Endothelial cell of umbilical vein (primary cell): ENCODE measurements around the gene LRP2. TPM values are rescaled to one million over a fixed set of nuclear protein-coding genes. Genes with fewer than 3 reads are reported as not detected.

Source experiments
- BruUV-seq: library from RNA; stranded (reverse); fragments of 400-500 nt; replicated peaks from 2 replicates; lab custom pipeline; 2021; lab: Mats Ljungman, UMichigan
- CTCF ChIA-PET: fragments of 300-600, 350-600 bp; sonication (Branson Sonifier 250); formaldehyde crosslinking; loops from one replicate; lab custom pipeline; 2021; ENCODE audit warnings: antibody characterized with exemption, inconsistent platforms; lab: Charles Lee
- POLR2A ChIA-PET: fragments of 300-600, 350-600 bp; sonication (Branson Sonifier 250); formaldehyde crosslinking; loops from one replicate; lab custom pipeline; 2021; ENCODE audit warnings: antibody characterized with exemption, inconsistent platforms; lab: Charles Lee
- DNase-seq: peaks from one replicate; pipeline ENCODE4 v3.0.0-alpha.2; 2011; ENCODE audit warnings: low read depth, low spot score
- FAIRE-seq: peaks from 2 replicates; lab custom pipeline; 2011; peaks lifted over from hg19 to GRCh38; lab: Jason Lieb, UNC
- H2AFZ ChIP-seq: 2 replicates; pipeline ENCODE4 v1.6.0; 2012; ENCODE audit warnings: low read depth, low read length, control low read depth, inconsistent platforms
- H3K27ac ChIP-seq: 2 replicates; pipeline ENCODE4 v1.5.1; 2011; ENCODE audit warnings: low read depth, mild to moderate bottlenecking, control low read depth, low read length, moderate library complexity; ENCODE audit not compliant: insufficient read depth
- H3K27me3 ChIP-seq, 2 experiments: 2 replicates each; pipeline versions ENCODE4 v1.6.0 to v1.6.1; 2011; ENCODE audit warnings: low read length in 2 of 2, mixed read lengths in 1 of 2; ENCODE audit not compliant: control insufficient read depth in 2 of 2, insufficient read depth in 2 of 2
- H3K36me3 ChIP-seq, 2 experiments: 2 replicates in 1 of 2; 3 replicates in 1 of 2; pipeline ENCODE4 v1.5.1; 2011; ENCODE audit warnings: low read length in 2 of 2, mild to moderate bottlenecking in 1 of 2, moderate library complexity in 1 of 2; ENCODE audit not compliant: control insufficient read depth in 2 of 2, insufficient read depth in 2 of 2; ENCODE audit errors: extremely low read depth in 1 of 2
- H3K4me1 ChIP-seq: 3 replicates; pipeline ENCODE4 v1.5.1; 2011; ENCODE audit warnings: mild to moderate bottlenecking, low read length; ENCODE audit not compliant: control insufficient read depth, insufficient read depth; ENCODE audit errors: extremely low read depth
- H3K4me2 ChIP-seq: 2 replicates; pipeline ENCODE4 v1.6.1; 2011; ENCODE audit warnings: low read length, control low read depth, mixed read lengths; ENCODE audit not compliant: insufficient read depth
- H3K4me3 ChIP-seq, 3 experiments: fragments of 200-600 bp in 1 of 3; sonication (generic), shearing (Covaris generic) in 1 of 3; replicated peaks in 1 of 3; 2 replicates each; pipeline ENCODE4 v1.5.1; 2011 to 2016; ENCODE audit warnings: control low read depth in 3 of 3, low read length in 3 of 3, mild to moderate bottlenecking in 2 of 3, inconsistent platforms in 1 of 3, low read depth in 1 of 3, moderate library complexity in 1 of 3; ENCODE audit not compliant: insufficient read depth in 1 of 3
- H3K79me2 ChIP-seq: 2 replicates; pipeline ENCODE4 v1.6.0; 2012; ENCODE audit warnings: low read length, inconsistent platforms; ENCODE audit not compliant: control insufficient read depth, insufficient read depth
- H3K9ac ChIP-seq: replicated peaks from 2 replicates; pipeline ENCODE3; 2011; ENCODE audit warnings: low read length, control low read depth; ENCODE audit not compliant: insufficient read depth; ENCODE audit errors: extremely low read depth
- H3K9me1 ChIP-seq: replicated peaks from 3 replicates; pipeline ENCODE4 v1.6.0; 2011; ENCODE audit warnings: mild to moderate bottlenecking, low read length; ENCODE audit not compliant: control insufficient read depth, insufficient read depth; ENCODE audit errors: extremely low read depth
- H3K9me3 ChIP-seq: replicated peaks from 2 replicates; pipeline ENCODE4 v1.5.1; 2012; ENCODE audit warnings: low read length, inconsistent platforms; ENCODE audit not compliant: control insufficient read depth, insufficient read depth
- H4K20me1 ChIP-seq: replicated peaks from 2 replicates; pipeline ENCODE3; 2011; ENCODE audit warnings: mild to moderate bottlenecking, low read length; ENCODE audit not compliant: control insufficient read depth, insufficient read depth; ENCODE audit errors: extremely low read depth
- CTCF ChIP-seq, 2 donors: IDR thresholded peaks; 1 replicate in 1 of 2; 2 replicates in 1 of 2; pipeline ENCODE4 v1.5.1; 2011; ENCODE audit warnings: low read length in 2 of 2, mild to moderate bottlenecking in 2 of 2, moderate library complexity in 2 of 2, control low read depth in 1 of 2, inconsistent platforms in 1 of 2, low read depth in 1 of 2; ENCODE audit not compliant: insufficient read depth in 1 of 2; ENCODE audit errors: extremely low read depth in 1 of 2
- EZH2 ChIP-seq: IDR thresholded peaks from 2 replicates; pipeline ENCODE4 v1.6.1; 2012; ENCODE audit warnings: borderline replicate concordance, low read depth, mild to moderate bottlenecking, moderate library complexity, low read length, inconsistent platforms; ENCODE audit not compliant: severe bottlenecking
- FOS ChIP-seq: IDR thresholded peaks from 2 replicates; pipeline ENCODE4 v1.6.1; 2011; ENCODE audit warnings: mild to moderate bottlenecking, low read length, moderate library complexity, borderline replicate concordance; ENCODE audit not compliant: insufficient read depth
- GATA2 ChIP-seq: IDR thresholded peaks from 2 replicates; pipeline ENCODE4 v1.7.0; 2011; ENCODE audit warnings: low read depth, mild to moderate bottlenecking, moderate library complexity, mixed read lengths, low read length; ENCODE audit not compliant: insufficient read length, insufficient read depth
- JUN ChIP-seq: IDR thresholded peaks from 2 replicates; pipeline ENCODE4 v1.6.1; 2011; ENCODE audit warnings: borderline replicate concordance, low read depth; ENCODE audit not compliant: insufficient read length, insufficient read depth
- MAX ChIP-seq: IDR thresholded peaks from 2 replicates; pipeline ENCODE4 v1.6.1; 2011; ENCODE audit not compliant: insufficient read depth, insufficient read length
- MYC ChIP-seq: IDR thresholded peaks from one replicate; pipeline ENCODE4 v1.6.1; 2011; ENCODE audit warnings: mild to moderate bottlenecking, low read depth, low read length
- POLR2A ChIP-seq: IDR thresholded peaks from 2 replicates; pipeline ENCODE4 v1.6.1; 2012; ENCODE audit warnings: low read depth, mild to moderate bottlenecking, control low read depth, low read length
- POLR2AphosphoS5 ChIP-seq: IDR thresholded peaks from 2 replicates; pipeline ENCODE4 v1.6.1; 2012; ENCODE audit warnings: low read depth, mild to moderate bottlenecking, control low read depth, low read length, moderate library complexity; ENCODE audit not compliant: insufficient read depth
- dilution Hi-C: fragments of 300-500 bp; cut with MboI; formaldehyde crosslinking; loops from one replicate; pipeline ENCODE4 v1.15.0; 2019; ENCODE audit warnings: low sequenced_read_pairs; ENCODE audit not compliant: extremely low pct_ligation_motif_present
- intact Hi-C: fragments of 100-400 bp; cut with micrococcal nuclease; formaldehyde crosslinking; loops from one replicate; pipeline ENCODE4 v1.10.0; 2022
- polyA plus RNA-seq, 4 experiments: library from polyadenylated mRNA; depleted of rRNA in 3 of 4; stranded (reverse) in 3 of 4; unstranded in 1 of 4; fragments of >200 nt; gene quantifications; 2 replicates each; pipeline versions ENCODE4 v1.2.1 to v1.2.3, GENCODE V29; 2011 to 2012; ENCODE audit warnings: missing spikeins in 1 of 4
- total RNA-seq: library from RNA; stranded (reverse); gene quantifications from 2 replicates; pipeline ENCODE4 v1.2.3, GENCODE V29; 2021

The LRP2 gene
- total and polyA plus RNA-seq, 2 donors (not counting 3 experiments of a cell fraction or from before 2014, with no cell fraction given) = not detected

- H3K4me2 ChIP-seq = no peak overlapping the region
- POLR2A ChIA-PET = no interaction called here
- CTCF ChIA-PET = interaction anchor here (1.4 to 3.0 kb wide), 3 partner anchors 10 to 155 kb away, joined by 3 to 17 read pairs (median 3); no protein-coding TSS in a partner anchor
- H3K9me3 ChIP-seq = no peaks in the 10 kb centered on the region
- no peaks in the 10 kb centered on the region for H3K9me1 ChIP-seq
- no TSS peak for BruUV-seq
- intact Hi-C loops (no loop called here), dilution Hi-C loops (no loop called here)
- no peak for DNase-seq
- no peaks in the 10 kb centered on the region for H4K20me1 ChIP-seq
- H3K36me3 ChIP-seq = no peaks in the 10 kb centered on the region
- no peak overlapping the region for H3K4me3 ChIP-seq
- no peak overlapping the region for H3K9ac ChIP-seq
- H3K27ac ChIP-seq = no peak overlapping the region
- no peaks in the 10 kb centered on the region for H3K79me2 ChIP-seq
- H3K4me1 ChIP-seq = no peaks in the 10 kb centered on the region
- H3K27me3 ChIP-seq = no peaks in the 10 kb centered on the region
- no peak for TF ChIP-seq MAX
- TF ChIP-seq POLR2AphosphoS5 = no peak
- no peak for TF ChIP-seq MYC
- TF ChIP-seq POLR2A = no peak
- no peak for TF ChIP-seq CTCF (IDR thresholded peaks at IDR 0.05; ENCODE audit: extremely low read depth in 1 of 2, insufficient read depth in 1 of 2, low read depth in 1 of 2, low read length in 2 of 2)
- TF ChIP-seq EZH2 = no peak
- no peak for TF ChIP-seq FOS
- no peak for TF ChIP-seq JUN
- TF ChIP-seq GATA2 = no peak
- FAIRE-seq = no peak
- H2AFZ ChIP-seq = no peak overlapping the region
Observed at GRCh38 chr2:169265591-169265990, 96.7 kb downstream of the LRP2 start.
